Left ventricle myocardium inferior (tissue), 1 donor: Measurements from ENCODE around the gene ALPG. TPM values are rescaled to one million over a fixed set of nuclear protein-coding genes. Genes with fewer than 3 reads are reported as not detected.

Experiments used
- DNase-seq: peaks from one replicate; pipeline ENCODE4 v3.0.0-alpha.2; 2020
- H3K27ac ChIP-seq: fragments of 200-600 bp; replicated peaks from 2 replicates; pipeline ENCODE4 v1.8.0; 2021
- H3K27me3 ChIP-seq: fragments of 200-600 bp; 2 replicates; pipeline ENCODE4 v1.8.0; 2021; ENCODE audit warnings: low read depth
- H3K36me3 ChIP-seq: fragments of 200-600 bp; 2 replicates; pipeline ENCODE4 v1.8.0; 2021
- H3K4me1 ChIP-seq: fragments of 200-600 bp; 2 replicates; pipeline ENCODE4 v1.8.0; 2021
- H3K4me3 ChIP-seq: fragments of 200-600 bp; 2 replicates; pipeline ENCODE4 v1.8.0; 2021; ENCODE audit warnings: mild to moderate bottlenecking, moderate library complexity
- H3K9me3 ChIP-seq: fragments of 200-600 bp; replicated peaks from 2 replicates; pipeline ENCODE4 v1.8.0; 2021
- intact Hi-C: fragments of 100-400 bp; cut with micrococcal nuclease; formaldehyde crosslinking; loops from one replicate; pipeline ENCODE4 v1.11.0; 2022
- total RNA-seq: library from RNA; stranded (reverse); fragmentation: NEBNext Ultra II Directional; extraction: Animal tissue kit (Norgen Biotek cat#: 25700); gene quantifications from one replicate; pipeline ENCODE4 v1.2.1, GENCODE V29; 2021
- TF ChIP-seq, protein P1 (sequence below): fragments of 200-600 bp; IDR thresholded peaks from 2 replicates; pipeline ENCODE4 v1.8.0; 2021; ENCODE audit warnings: antibody characterized with exemption, mild to moderate bottlenecking, borderline replicate concordance
- donor health status: DM: no; HTN: yes; CAD: no; lungs with severe emphysema.

ALPG gene
- total RNA-seq, 1 donor from 2014 or later = not detected

DNA sequence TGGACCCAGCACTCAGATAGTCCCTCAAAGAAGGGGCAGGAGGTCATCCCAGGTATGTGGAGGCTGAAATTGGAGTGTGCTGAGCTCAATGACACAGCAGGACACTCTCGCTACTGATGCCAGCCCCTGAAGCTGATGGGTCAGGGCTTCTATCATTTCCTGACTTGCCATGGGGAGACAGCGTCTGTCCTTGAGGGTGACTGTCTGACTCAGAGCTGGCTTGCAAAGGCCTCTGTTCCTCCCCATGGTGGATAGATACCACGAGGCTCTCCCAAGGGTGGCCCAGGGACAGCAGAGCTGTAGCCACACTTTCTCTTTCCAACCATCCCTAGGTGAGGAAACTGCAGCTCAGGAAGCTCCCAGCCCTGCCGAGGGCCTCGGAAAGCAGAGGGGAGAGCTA is 10.8 kb downstream of the ALPG start:
- intact Hi-C loops = no loop called here

DNA sequence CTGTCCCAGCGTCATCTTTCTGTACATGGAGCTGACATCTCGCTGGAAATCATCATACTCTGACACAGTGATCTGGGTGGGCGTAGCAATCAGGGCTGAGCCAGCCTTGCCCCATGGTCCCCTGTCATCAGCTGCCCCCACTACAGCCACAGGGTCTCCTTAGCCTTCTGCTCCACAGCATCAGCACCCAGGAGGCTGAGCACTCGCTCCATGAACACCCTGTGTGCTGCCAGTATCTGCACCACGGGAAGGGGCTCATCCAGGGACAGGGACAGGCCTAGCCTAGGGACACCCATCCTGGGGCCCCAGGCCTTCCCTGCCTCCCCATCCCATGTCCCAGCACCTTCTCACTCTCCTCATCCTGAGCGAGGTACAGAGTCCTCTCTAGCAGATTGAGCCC is 11.4 kb downstream of the ALPG start:
- intact Hi-C loops = no loop called here
- H3K27ac ChIP-seq = no peak overlapping the region
- peaks cover 100% of the 10 kb centered on the region for H3K27me3 ChIP-seq
- no peak for DNase-seq
- H3K4me3 ChIP-seq = no peak overlapping the region
- TF ChIP-seq, protein P1, sequence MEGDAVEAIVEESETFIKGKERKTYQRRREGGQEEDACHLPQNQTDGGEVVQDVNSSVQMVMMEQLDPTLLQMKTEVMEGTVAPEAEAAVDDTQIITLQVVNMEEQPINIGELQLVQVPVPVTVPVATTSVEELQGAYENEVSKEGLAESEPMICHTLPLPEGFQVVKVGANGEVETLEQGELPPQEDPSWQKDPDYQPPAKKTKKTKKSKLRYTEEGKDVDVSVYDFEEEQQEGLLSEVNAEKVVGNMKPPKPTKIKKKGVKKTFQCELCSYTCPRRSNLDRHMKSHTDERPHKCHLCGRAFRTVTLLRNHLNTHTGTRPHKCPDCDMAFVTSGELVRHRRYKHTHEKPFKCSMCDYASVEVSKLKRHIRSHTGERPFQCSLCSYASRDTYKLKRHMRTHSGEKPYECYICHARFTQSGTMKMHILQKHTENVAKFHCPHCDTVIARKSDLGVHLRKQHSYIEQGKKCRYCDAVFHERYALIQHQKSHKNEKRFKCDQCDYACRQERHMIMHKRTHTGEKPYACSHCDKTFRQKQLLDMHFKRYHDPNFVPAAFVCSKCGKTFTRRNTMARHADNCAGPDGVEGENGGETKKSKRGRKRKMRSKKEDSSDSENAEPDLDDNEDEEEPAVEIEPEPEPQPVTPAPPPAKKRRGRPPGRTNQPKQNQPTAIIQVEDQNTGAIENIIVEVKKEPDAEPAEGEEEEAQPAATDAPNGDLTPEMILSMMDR = no peak
- peaks cover 12% of the 10 kb centered on the region for H3K9me3 ChIP-seq
- peaks cover 28% of the 10 kb centered on the region for H3K4me1 ChIP-seq
- no peaks in the 10 kb centered on the region for H3K36me3 ChIP-seq

More for the DNA sequence above, 10.8 kb downstream of the ALPG start:
- peaks cover 100% of the 10 kb centered on the region for H3K27me3 ChIP-seq
- peaks cover 7% of the 10 kb centered on the region for H3K9me3 ChIP-seq
- H3K4me1 ChIP-seq = peaks cover 28% of the 10 kb centered on the region
- H3K36me3 ChIP-seq = no peaks in the 10 kb centered on the region
- no peak overlapping the region for H3K4me3 ChIP-seq
- TF ChIP-seq, protein P1 = no peak
- no peak overlapping the region for H3K27ac ChIP-seq
- DNase-seq = no peak

DNA sequence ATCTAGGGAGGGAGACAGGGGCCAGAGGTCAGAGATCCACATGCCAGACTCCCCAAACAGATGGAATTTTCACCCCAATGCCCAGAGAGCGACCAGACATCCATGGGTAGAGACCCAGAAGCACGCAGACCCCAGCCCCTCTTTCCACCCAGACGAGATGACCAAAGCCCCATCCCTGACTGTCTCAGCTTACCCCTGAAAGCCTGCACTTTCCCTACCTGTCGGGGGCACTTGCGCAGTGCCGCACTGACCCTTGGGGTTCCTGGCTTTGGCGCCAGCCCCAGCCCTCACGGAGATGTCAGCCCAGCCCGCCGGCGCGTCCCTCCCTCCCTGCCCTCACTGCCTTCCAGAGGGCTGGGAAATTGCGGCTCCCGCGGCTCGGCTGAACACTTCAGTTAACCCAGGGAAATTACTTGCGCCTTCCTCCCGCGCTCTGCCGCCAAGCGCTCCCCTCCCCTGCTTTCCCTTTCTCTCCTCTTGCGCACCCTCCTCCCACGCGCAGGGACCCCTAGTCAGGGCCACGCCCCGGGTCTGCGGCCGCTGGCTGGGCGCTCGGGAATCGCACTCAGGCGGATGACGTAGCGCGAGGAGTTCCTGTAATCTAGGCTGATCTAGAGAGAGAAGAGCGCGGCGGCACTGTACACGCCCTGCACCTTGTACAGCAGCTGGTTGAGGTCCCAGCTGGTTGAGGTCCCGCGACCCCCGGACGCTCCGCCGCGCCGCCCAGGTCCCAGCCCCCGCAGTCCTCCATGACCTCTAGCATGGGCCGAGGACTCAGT is 12.0 kb downstream of the ALPG start:
- H3K27me3 ChIP-seq = peaks cover 99% of the 10 kb centered on the region
- intact Hi-C loops = no loop called here
- DNase-seq = no peak
- peaks cover 12% of the 10 kb centered on the region for H3K9me3 ChIP-seq
- H3K4me1 ChIP-seq = peaks cover 28% of the 10 kb centered on the region
- H3K36me3 ChIP-seq = no peaks in the 10 kb centered on the region
- peak overlapping the region; percentile 52 for H3K4me3 ChIP-seq
- TF ChIP-seq, protein P1 = no peak
- no peak overlapping the region for H3K27ac ChIP-seq

DNA sequence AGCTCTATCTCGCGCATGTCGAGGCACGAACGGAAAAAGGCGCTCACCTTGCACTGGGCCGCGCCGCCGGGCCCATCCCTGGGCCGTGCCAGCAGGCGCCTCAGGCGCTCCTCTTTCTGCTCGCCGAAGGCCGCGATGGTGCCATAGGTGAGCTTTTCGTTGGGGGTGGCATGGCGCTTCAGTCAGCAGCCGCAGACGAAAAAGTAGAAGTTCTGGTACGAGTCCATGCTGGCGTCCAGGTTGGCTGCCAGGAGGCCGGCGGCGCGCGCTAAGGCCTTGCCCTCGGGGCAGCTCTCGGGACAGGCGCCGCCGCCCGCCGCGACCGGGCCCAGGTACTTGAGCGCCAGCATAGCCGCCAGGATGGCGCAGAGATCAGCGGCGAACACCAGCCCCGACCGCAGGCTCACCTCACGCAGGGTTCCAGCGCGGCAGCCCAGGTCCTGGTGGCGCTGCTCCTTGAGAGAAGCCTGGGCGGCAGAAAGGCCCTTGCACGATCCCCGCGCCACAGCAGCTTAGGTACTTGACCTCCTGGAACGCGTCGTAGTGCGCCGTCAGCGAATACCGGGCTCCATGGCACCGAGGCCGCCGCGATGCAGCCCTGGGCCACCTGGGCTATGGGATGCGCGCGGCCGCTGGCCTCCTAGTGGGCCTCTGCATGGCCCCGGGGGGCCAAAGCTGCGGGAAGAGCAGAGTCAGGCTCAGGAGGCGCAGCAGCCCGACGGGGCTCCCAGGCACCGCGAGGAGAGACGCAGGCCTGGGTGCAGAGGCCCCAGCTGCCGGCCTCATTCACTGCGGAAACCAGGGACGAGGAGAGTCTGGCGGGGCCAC is 12.8 kb downstream of the ALPG start:
- H3K27me3 ChIP-seq = peaks cover 99% of the 10 kb centered on the region
- H3K4me3 ChIP-seq = peak overlapping the region; percentile 52
- no peak overlapping the region for H3K27ac ChIP-seq
- peaks cover 12% of the 10 kb centered on the region for H3K9me3 ChIP-seq
- intact Hi-C loops = no loop called here
- TF ChIP-seq, protein P1 = no peak
- no peaks in the 10 kb centered on the region for H3K36me3 ChIP-seq
- peaks cover 28% of the 10 kb centered on the region for H3K4me1 ChIP-seq
- DNase-seq = no peak

DNA sequence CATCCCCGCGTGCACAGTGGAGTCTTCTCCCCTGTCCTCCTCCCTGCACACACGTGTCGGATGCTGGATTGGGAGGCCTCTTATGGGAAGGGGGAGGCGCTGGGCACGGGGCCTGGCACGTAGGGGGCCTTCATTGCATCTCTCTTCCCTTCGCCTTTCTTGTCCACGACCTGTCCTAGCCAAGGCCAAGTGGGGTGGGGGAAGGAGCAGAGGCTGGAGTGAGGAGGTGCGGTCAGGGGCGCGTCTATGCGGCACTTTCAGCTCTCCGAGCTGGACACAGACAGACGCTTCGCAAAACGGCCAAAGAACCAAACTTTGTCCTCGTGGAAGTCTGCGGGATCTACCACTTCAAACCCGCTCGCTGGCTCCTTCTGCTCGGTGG is 13.4 kb downstream of the ALPG start:
- Histone ChIP-seq H3K9me3 (peaks cover 12% of the 10 kb centered on the region), H3K4me1 (peaks cover 28% of the 10 kb centered on the region), H3K27me3 (peaks cover 99% of the 10 kb centered on the region), H3K4me3 (peak overlapping the region; percentile 46), H3K36me3 (no peaks in the 10 kb centered on the region), H3K27ac (no peak overlapping the region)
- TF ChIP-seq, protein P1 = no peak
- intact Hi-C loops = no loop called here
- DNase-seq = no peak
